Ovary (tissue), 9 donors: ENCODE data around the gene FMNL1. TPM values are rescaled to one million over a fixed set of nuclear protein-coding genes. Genes with fewer than 3 reads are reported as not detected.

ENCODE experiments used
- DNase-seq, 5 donors: peaks; one replicate each; pipeline ENCODE4 v3.0.0-alpha.2; 2019 to 2020
- H3K27ac ChIP-seq, 2 donors: fragments of 200-600 bp; one replicate each; pipeline versions ENCODE4 v1.5.1 to v1.8.0; 2019 to 2022
- H3K27me3 ChIP-seq: fragments of 200-600 bp; one replicate; pipeline ENCODE4 v1.8.0; 2022
- H3K36me3 ChIP-seq: fragments of 200-600 bp; sonication (generic); one replicate; pipeline ENCODE4 v1.5.1; 2019
- H3K4me1 ChIP-seq: one replicate; pipeline ENCODE4 v1.8.1; 2013; ENCODE audit warnings: mild to moderate bottlenecking, moderate library complexity; ENCODE audit not compliant: insufficient read depth
- H3K4me3 ChIP-seq: fragments of 200-600 bp; sonication (generic); one replicate; pipeline ENCODE4 v1.5.1; 2017
- H3K9me3 ChIP-seq, 2 donors: fragments of 200-600 bp in 1 of 2; sonication (generic) in 1 of 2; one replicate each; pipeline versions ENCODE4 v1.5.1 to v1.8.1; 2013 to 2019; ENCODE audit warnings: mild to moderate bottlenecking in 1 of 2, moderate library complexity in 1 of 2
- EP300 ChIP-seq: sonication (generic); formaldehyde crosslinking; IDR thresholded peaks from one replicate; pipeline ENCODE4 v1.6.1; 2017; ENCODE audit warnings: antibody characterized with exemption
- POLR2A ChIP-seq: fragments of 450-650 bp; IDR thresholded peaks from one replicate; pipeline ENCODE4 v1.6.1; 2017; ENCODE audit warnings: antibody characterized with exemption, mild to moderate bottlenecking, moderate library complexity
- WGBS, 3 donors: extraction: QIAGEN DNeasy Blood & Tissue Kit in 1 of 3; methylation state at CpG; one replicate each; pipeline versions ENCODE4 v1.1.5 to v1.1.7; 2013 to 2017; 5-methylcytosine and 5-hydroxymethylcytosine counted together
- intact Hi-C, 4 donors: fragments of 100-400 bp; cut with DNase I; formaldehyde crosslinking; loops; one replicate each; pipeline versions ENCODE4 v1.11.0 to v1.15.1; 2022 to 2023
- polyA plus RNA-seq, 2 donors: library from polyadenylated mRNA; stranded (reverse); fragments of 200-250 nt in 1 of 2; fragments of 350-450 nt in 1 of 2; fragmentation: Illumina TruSeq in 1 of 2; extraction: RNeasy Lipid Tissue Mini Kit (QIAGEN cat#74804) in 1 of 2; gene quantifications; one replicate each; pipeline ENCODE4 v1.2.3, GENCODE V29; 2013 to 2014
- total RNA-seq, 7 donors: library from RNA; depleted of rRNA in 2 of 7; stranded (reverse); fragments of >200 nt in 2 of 7; fragmentation: NEBNext Ultra II Directional in 3 of 7; extraction: Animal tissue kit (Norgen Biotek cat#: 25700) in 3 of 7; gene quantifications; one replicate each; pipeline versions ENCODE4 v1.1.0 to v1.2.4, GENCODE V29; 2016 to 2023
- TF ChIP-seq, protein P1 (sequence below), 3 donors: fragments of 450-650 bp in 2 of 3; fragments of 200-600 bp in 1 of 3; IDR thresholded peaks; one replicate each; pipeline versions ENCODE4 v1.5.1 to v1.8.0; 2016 to 2022; ENCODE audit warnings: antibody characterized with exemption in 3 of 3, mild to moderate bottlenecking in 1 of 3
- donor health status: DM: no; HTN: no; CAD: no; lungs with moderate emphysema.
- donor health status: DM: no; HTN: no; CAD: no.
- donor health status: Bipolar disorder and iron deficiency.
- donor health status: DM: yes; HTN: yes; CAD: no.
- donor health status: DM: no; HTN: no; CAD: no.
- donor health status: DM: yes; HTN: yes; CAD: no.

FMNL1 gene
- total and polyA plus RNA-seq, 9 donors: 2.1 to 24.0 (median 6.1) TPM

DNA sequence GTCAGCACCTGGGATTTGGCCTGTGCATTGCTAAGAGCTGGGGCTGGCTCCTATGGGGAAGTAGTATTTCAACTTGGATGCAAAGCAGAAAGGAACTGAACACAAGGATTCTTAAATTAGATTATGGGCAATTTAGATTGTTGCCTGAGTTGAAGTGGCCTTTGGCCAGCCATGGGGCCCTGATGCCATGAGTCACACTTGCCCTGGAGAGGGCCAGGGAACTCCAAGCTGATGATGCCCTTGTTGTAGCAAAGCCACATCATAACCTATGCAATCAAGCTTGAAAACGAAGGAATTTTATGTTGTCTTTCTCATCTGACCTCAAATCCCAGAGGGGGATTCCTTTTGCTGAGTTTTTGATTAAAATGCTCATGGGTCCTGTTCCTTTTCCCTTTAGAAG lies 44.1 kb downstream of the FMNL1 start:
- DNase-seq: no peak
- Histone ChIP-seq H3K4me3 (no peak overlapping the region), H3K27ac (no peak overlapping the region), H3K36me3 (peaks cover 3% of the 10 kb centered on the region), H3K27me3 (no peaks in the 10 kb centered on the region), H3K9me3 (no peaks in the 10 kb centered on the region), H3K4me1 (peaks cover 4% of the 10 kb centered on the region)
- intact Hi-C loops: no loop called here
- TF ChIP-seq EP300 (no peak), POLR2A (no peak)
- TF ChIP-seq, protein P1, sequence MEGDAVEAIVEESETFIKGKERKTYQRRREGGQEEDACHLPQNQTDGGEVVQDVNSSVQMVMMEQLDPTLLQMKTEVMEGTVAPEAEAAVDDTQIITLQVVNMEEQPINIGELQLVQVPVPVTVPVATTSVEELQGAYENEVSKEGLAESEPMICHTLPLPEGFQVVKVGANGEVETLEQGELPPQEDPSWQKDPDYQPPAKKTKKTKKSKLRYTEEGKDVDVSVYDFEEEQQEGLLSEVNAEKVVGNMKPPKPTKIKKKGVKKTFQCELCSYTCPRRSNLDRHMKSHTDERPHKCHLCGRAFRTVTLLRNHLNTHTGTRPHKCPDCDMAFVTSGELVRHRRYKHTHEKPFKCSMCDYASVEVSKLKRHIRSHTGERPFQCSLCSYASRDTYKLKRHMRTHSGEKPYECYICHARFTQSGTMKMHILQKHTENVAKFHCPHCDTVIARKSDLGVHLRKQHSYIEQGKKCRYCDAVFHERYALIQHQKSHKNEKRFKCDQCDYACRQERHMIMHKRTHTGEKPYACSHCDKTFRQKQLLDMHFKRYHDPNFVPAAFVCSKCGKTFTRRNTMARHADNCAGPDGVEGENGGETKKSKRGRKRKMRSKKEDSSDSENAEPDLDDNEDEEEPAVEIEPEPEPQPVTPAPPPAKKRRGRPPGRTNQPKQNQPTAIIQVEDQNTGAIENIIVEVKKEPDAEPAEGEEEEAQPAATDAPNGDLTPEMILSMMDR (IDR thresholded peaks at IDR 0.05): no peak
- 50 to 67% (median 67%) methylated on average over 1 of the region's 1 CpG for WGBS, 3 donors

DNA sequence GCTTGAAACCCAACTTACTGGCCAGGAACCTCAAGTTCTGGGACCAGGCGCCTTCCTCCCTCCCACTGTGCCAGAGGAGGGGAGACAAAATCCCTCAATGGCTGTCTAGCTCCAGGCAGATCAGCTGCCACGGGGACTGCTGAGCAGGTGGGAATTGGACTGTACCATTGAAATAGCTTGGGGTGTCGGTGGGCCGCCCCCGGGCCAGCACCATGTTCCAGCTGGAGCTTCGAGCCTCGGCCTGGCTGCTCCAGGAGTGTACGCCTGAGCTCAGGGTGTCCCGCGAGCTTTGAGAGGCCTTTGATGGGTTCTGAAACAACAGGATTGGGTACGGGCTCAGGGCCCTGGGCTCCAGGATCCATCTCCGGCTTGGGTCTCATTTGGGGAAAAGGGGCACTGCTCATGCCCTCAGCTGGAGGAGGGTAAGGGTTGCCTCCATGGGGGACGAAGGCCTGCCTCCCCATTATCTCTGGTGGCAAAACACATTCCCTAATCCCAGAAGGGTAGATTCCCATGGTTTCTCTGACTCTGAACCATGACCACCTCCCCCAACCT lies 44.8 kb downstream of the FMNL1 start:
- Histone ChIP-seq H3K9me3 (no peaks in the 10 kb centered on the region), H3K27ac (no peak overlapping the region), H3K4me3 (no peak overlapping the region), H3K36me3 (peaks cover 3% of the 10 kb centered on the region), H3K27me3 (no peaks in the 10 kb centered on the region), H3K4me1 (peaks cover 4% of the 10 kb centered on the region)
- DNase-seq: no peak
- intact Hi-C loops: no loop called here
- TF ChIP-seq POLR2A (no peak), EP300 (no peak)
- TF ChIP-seq, protein P1 (IDR thresholded peaks at IDR 0.05): no peak
- WGBS, 3 donors: 89 to 92% (median 90%) methylated on average over 13 of the region's 13 CpGs

DNA sequence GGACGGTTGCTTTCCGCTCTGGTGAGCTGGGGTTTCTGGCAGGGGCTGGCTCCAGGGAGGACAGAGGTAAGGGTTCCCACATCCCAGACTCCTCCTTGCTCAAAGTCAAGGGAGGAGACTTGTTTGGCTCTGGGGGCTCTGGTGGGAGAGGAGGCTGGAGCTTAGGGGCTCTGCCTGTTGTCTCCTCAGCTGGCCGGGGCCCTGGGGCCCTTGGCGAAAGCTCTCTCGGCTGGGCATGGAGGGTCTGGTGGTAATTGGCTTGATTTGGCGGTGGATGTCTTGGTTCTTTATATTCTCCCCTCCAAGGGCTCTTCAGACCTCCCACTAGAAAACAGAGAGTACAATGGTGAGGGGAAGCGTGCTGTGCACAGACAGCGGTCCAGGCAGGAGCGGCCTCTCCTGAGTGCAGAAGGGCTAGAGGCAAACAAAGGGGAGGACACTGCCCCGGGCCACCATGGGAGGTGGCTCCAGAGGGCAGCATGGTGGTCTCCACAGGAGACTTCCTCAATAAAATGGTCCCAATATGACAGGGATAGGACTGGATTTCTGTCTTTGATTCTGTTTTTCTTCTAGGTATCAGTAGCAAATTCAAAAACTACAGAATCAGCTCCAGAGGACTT lies 45.9 kb downstream of the FMNL1 start:
- H3K4me3 ChIP-seq: no peak overlapping the region
- no peaks in the 10 kb centered on the region for H3K9me3 ChIP-seq
- no peak for DNase-seq
- intact Hi-C loops: no loop called here
- H3K27me3 ChIP-seq: no peaks in the 10 kb centered on the region
- 94 to 95% (median 95%) methylated on average over 10 of the region's 10 CpGs for WGBS, 3 donors
- peaks cover 3% of the 10 kb centered on the region for H3K36me3 ChIP-seq
- H3K4me1 ChIP-seq: peaks cover 3% of the 10 kb centered on the region
- H3K27ac ChIP-seq: no peak overlapping the region
- TF ChIP-seq EP300 (no peak), POLR2A (no peak)

DNA sequence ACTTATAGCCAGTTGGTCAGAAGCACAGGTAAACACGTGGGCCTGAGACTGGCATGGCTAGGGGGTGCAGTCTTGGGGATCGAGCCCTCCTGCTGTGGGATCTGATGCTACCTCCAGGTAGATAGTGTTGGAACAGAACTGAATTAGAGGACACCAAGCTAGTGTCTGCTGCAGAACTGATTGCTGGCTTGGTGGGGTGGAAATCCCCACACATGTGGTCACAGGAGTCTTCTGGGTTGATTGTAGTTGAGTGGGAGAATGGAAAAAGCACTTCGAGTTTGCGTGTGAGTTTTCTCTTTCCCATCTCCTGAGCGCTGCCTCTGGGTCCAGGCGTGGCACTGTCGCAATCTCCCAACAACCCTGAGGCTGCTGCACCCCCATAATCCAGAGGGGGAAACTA lies 48.2 kb downstream of the FMNL1 start:
- no peaks in the 10 kb centered on the region for H3K27me3 ChIP-seq
- H3K27ac ChIP-seq: no peak overlapping the region
- TF ChIP-seq EP300: no peak
- TF ChIP-seq, protein P1 (IDR thresholded peaks at IDR 0.05): no peak
- peaks cover 3% of the 10 kb centered on the region for H3K36me3 ChIP-seq
- H3K9me3 ChIP-seq: no peaks in the 10 kb centered on the region
- 89 to 91% (median 90%) methylated on average over 7 of the region's 7 CpGs for WGBS, 3 donors
- intact Hi-C loops: loop anchor here in 2 of 4 donors (10.0 kb wide), 2 partner anchors 45 to 115 kb away; partner anchors contain the start of gene FMNL1 (in 1 of the 2)
- no peak overlapping the region for H3K4me3 ChIP-seq
- no peak for DNase-seq
- H3K4me1 ChIP-seq: no peaks in the 10 kb centered on the region

DNA sequence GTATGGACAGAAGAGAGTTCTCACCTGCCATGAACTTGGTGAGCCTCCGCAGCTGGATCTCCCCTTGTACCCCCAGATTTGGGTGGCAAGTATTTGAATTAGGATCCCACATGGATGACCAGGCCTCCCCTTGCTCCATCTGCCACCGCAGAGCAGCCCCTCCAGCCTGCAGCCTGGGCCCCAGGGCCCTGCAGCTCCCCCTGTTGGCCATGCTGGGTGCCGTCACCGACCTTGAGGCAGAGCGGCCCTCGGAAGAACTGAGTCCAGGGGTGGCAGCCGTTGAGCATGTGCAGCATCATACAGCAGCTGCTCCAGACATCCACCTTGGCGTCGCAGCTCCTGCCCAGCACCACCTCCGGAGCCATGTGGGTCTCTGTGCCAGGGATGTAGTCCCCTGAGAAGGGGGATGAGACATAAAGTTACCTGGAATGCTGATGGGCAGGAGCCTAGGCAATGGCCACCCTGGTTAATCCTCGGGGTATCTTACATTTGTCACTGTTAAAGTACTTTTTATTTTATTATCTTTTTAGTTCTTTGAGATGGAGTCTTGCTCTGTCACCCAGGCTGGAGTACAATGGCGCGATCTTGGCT lies 49.2 kb downstream of the FMNL1 start:
- Histone ChIP-seq H3K27ac (no peak overlapping the region), H3K9me3 (no peaks in the 10 kb centered on the region), H3K4me3 (no peak overlapping the region), H3K27me3 (no peaks in the 10 kb centered on the region), H3K4me1 (no peaks in the 10 kb centered on the region), H3K36me3 (peaks cover 3% of the 10 kb centered on the region)
- no peak for DNase-seq
- TF ChIP-seq EP300 (no peak), POLR2A (no peak)
- TF ChIP-seq, protein P1 (IDR thresholded peaks at IDR 0.05): no peak
- intact Hi-C loops: loop anchor here in 2 of 4 donors (10.0 kb wide), 2 partner anchors 46 to 114 kb away; partner anchors contain the start of gene FMNL1 (in 1 of the 2)
- WGBS, 3 donors: 77 to 85% (median 83%) methylated on average over 13 of the region's 13 CpGs
